ENCODE data around the gene BAK1.
"Not testable (repeated sequence)": the region's sequence is repeated elsewhere in the genome, so short reads cannot be mapped to it uniquely, and the experiment has no call there.

BAK1 gene

GRCh38 chr6:33549196-33549595, 30.9 kb downstream of the BAK1 start:
- Histone ChIP-seq H3K4me1 (ENCODE audit: control insufficient read depth, insufficient read depth, low read length, poor library complexity, severe bottlenecking) (peaks cover 5% of the 10 kb centered on the region), H3K9me3 (ENCODE audit: control insufficient read depth, low read length) (no peaks in the 10 kb centered on the region), H3K4me3 (ENCODE audit: extremely low read depth, insufficient read depth, low read length, poor library complexity, severe bottlenecking) (no peak overlapping the region), H3K36me3 (ENCODE audit: control insufficient read depth, insufficient read depth, low read length) (no peaks in the 10 kb centered on the region), H3K27ac (ENCODE audit: low read depth, low read length, severe bottlenecking) (no peak overlapping the region)
- WGBS, 2 experiments (ENCODE audit: insufficient coverage in 2 of 2) = 95 to 96% methylated on average over 7 to 8 of the region's 8 CpGs

GRCh38 chr6:33547499-33547898, 32.6 kb downstream of the BAK1 start:
- no peaks in the 10 kb centered on the region for H3K9me3 ChIP-seq (ENCODE audit: control insufficient read depth, low read length)
- no peaks in the 10 kb centered on the region for H3K36me3 ChIP-seq (ENCODE audit: control insufficient read depth, insufficient read depth, low read length)
- H3K4me1 ChIP-seq (ENCODE audit: control insufficient read depth, insufficient read depth, low read length, poor library complexity, severe bottlenecking) = peaks cover 5% of the 10 kb centered on the region
- WGBS, 2 experiments (ENCODE audit: insufficient coverage in 2 of 2) = 42 to 63% methylated on average over 1 to 2 of the region's 2 CpGs
- H3K4me3 ChIP-seq (ENCODE audit: extremely low read depth, insufficient read depth, low read length, poor library complexity, severe bottlenecking) = no peak overlapping the region
- H3K27ac ChIP-seq (ENCODE audit: low read depth, low read length, severe bottlenecking) = peak overlapping the region; percentile 29

DNA sequence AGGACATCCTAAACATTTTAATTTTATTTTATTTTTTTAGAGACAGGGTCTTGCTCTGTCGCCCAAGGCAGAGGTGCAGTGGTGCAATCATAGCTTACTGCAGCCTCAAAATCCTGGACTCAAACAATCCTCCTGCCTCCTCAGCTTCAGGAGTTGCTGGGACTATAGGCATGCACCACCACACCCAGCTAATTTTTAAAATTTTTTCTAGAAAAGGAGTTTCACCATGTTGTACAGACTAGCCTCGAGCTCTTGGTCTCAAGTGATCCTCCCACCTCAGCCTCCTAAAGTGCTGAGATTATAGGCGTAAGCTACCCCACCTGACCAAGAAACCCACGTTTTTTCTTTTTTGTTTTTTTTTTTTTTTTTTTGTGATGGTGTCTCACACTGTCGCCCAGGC, 33.3 kb downstream of the BAK1 start:
- Histone ChIP-seq H3K4me1 (ENCODE audit: control insufficient read depth, insufficient read depth, low read length, poor library complexity, severe bottlenecking) (peaks cover 5% of the 10 kb centered on the region), H3K9me3 (ENCODE audit: control insufficient read depth, low read length) (no peaks in the 10 kb centered on the region), H3K36me3 (ENCODE audit: control insufficient read depth, insufficient read depth, low read length) (no peaks in the 10 kb centered on the region), H3K27ac (ENCODE audit: low read depth, low read length, severe bottlenecking) (no peak overlapping the region), H3K4me3 (ENCODE audit: extremely low read depth, insufficient read depth, low read length, poor library complexity, severe bottlenecking) (no peak overlapping the region)
- WGBS, 2 experiments (ENCODE audit: insufficient coverage in 2 of 2) = 96 to 100% methylated on average over 1 to 4 of the region's 5 CpGs

DNA sequence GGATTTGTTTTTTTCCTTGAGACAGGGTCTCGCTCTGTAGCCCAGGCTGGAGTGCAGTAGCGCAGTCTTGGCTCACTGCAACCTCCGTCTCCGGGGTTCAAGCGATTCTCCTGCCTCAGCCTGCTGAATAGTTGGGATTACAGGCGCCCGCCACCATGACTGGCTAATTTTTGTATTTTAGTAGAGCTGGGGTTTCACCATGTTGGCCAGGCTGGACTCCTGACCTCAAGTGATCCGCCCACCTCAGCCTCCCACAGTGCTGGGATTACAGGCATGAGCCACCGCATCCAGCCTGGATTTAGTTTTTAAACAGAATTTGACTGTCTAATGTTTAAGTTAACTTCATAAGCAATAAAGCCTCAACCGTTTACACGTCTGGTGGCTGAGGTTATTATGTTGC, 34.8 kb downstream of the BAK1 start:
- 91 to 98% methylated on average over 5 to 9 of the region's 11 CpGs for WGBS, 2 experiments (ENCODE audit: insufficient coverage in 2 of 2)
- not testable (repeated sequence) for H3K36me3 ChIP-seq (ENCODE audit: control insufficient read depth, insufficient read depth, low read length); H3K9me3 ChIP-seq (ENCODE audit: control insufficient read depth, low read length); H3K4me1 ChIP-seq (ENCODE audit: control insufficient read depth, insufficient read depth, low read length, poor library complexity, severe bottlenecking); H3K4me3 ChIP-seq (ENCODE audit: extremely low read depth, insufficient read depth, low read length, poor library complexity, severe bottlenecking); H3K27ac ChIP-seq (ENCODE audit: low read depth, low read length, severe bottlenecking)

GRCh38 chr6:33543116-33543515, 37.0 kb downstream of the BAK1 start:
- 86 to 98% methylated on average over 3 to 4 of the region's 4 CpGs for WGBS, 2 experiments (ENCODE audit: insufficient coverage in 2 of 2)
- H3K36me3 ChIP-seq (ENCODE audit: control insufficient read depth, insufficient read depth, low read length) = no peaks in the 10 kb centered on the region
- no peaks in the 10 kb centered on the region for H3K9me3 ChIP-seq (ENCODE audit: control insufficient read depth, low read length)
- no peak overlapping the region for H3K4me3 ChIP-seq (ENCODE audit: extremely low read depth, insufficient read depth, low read length, poor library complexity, severe bottlenecking)
- peaks cover 5% of the 10 kb centered on the region for H3K4me1 ChIP-seq (ENCODE audit: control insufficient read depth, insufficient read depth, low read length, poor library complexity, severe bottlenecking)
- no peak overlapping the region for H3K27ac ChIP-seq (ENCODE audit: low read depth, low read length, severe bottlenecking)

DNA sequence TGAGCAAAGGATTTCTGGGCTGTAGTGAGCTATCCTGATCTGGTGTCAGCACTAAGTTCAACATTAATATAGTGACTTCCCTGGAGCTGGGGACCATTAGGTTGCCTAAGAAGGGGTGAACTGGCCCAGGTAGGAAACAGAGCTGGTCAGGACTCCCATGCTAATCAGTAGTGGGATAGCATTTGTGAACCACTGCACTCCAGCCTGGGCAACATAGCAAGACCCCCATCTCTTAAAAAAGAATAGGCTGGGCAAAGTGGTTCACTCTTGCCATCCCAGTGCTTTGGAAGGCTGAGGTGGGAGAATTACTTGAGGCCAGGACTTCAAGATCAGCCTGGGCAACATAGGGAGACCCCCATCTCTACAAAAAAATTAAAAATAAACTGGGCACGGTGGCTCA, 39.3 kb downstream of the BAK1 start:
- Histone ChIP-seq H3K4me3 (ENCODE audit: extremely low read depth, insufficient read depth, low read length, poor library complexity, severe bottlenecking) (no peak overlapping the region), H3K36me3 (ENCODE audit: control insufficient read depth, insufficient read depth, low read length) (no peaks in the 10 kb centered on the region), H3K4me1 (ENCODE audit: control insufficient read depth, insufficient read depth, low read length, poor library complexity, severe bottlenecking) (no peaks in the 10 kb centered on the region), H3K9me3 (ENCODE audit: control insufficient read depth, low read length) (no peaks in the 10 kb centered on the region), H3K27ac (ENCODE audit: low read depth, low read length, severe bottlenecking) (no peak overlapping the region)
- no CpG with 5 or more reads among the region's 1 CpG for WGBS, 2 experiments (ENCODE audit: insufficient coverage in 2 of 2)

GRCh38 chr6:33534702-33535101, 45.4 kb downstream of the BAK1 start:
- Histone ChIP-seq H3K4me1 (ENCODE audit: control insufficient read depth, insufficient read depth, low read length, poor library complexity, severe bottlenecking) (no peaks in the 10 kb centered on the region), H3K27ac (ENCODE audit: low read depth, low read length, severe bottlenecking) (no peak overlapping the region), H3K9me3 (ENCODE audit: control insufficient read depth, low read length) (no peaks in the 10 kb centered on the region), H3K4me3 (ENCODE audit: extremely low read depth, insufficient read depth, low read length, poor library complexity, severe bottlenecking) (no peak overlapping the region), H3K36me3 (ENCODE audit: control insufficient read depth, insufficient read depth, low read length) (no peaks in the 10 kb centered on the region)
- WGBS, 2 experiments (ENCODE audit: insufficient coverage in 2 of 2) = no CpG with 5 or more reads among the region's 3 CpGs

GRCh38 chr6:33533163-33533869, 46.8 kb downstream of the BAK1 start:
- not testable (repeated sequence) for H3K4me3 ChIP-seq (ENCODE audit: extremely low read depth, insufficient read depth, low read length, poor library complexity, severe bottlenecking); H3K36me3 ChIP-seq (ENCODE audit: control insufficient read depth, insufficient read depth, low read length); H3K9me3 ChIP-seq (ENCODE audit: control insufficient read depth, low read length); H3K27ac ChIP-seq (ENCODE audit: low read depth, low read length, severe bottlenecking); H3K4me1 ChIP-seq (ENCODE audit: control insufficient read depth, insufficient read depth, low read length, poor library complexity, severe bottlenecking)
- WGBS, 2 experiments (ENCODE audit: insufficient coverage in 2 of 2) = 93 to 96% methylated on average over 14 to 19 of the region's 22 CpGs

- H3K4me3 ChIP-seq (ENCODE audit: extremely low read depth, insufficient read depth, low read length, poor library complexity, severe bottlenecking); H3K36me3 ChIP-seq (ENCODE audit: control insufficient read depth, insufficient read depth, low read length); H3K9me3 ChIP-seq (ENCODE audit: control insufficient read depth, low read length); H3K27ac ChIP-seq (ENCODE audit: low read depth, low read length, severe bottlenecking); H3K4me1 ChIP-seq (ENCODE audit: control insufficient read depth, insufficient read depth, low read length, poor library complexity, severe bottlenecking): not testable (repeated sequence)
- 100% methylated on average over 1 of the region's 25 CpGs; no CpG with 5 or more reads in 1 of the 2 experiments for WGBS, 2 experiments (ENCODE audit: insufficient coverage in 2 of 2)
Observed at GRCh38 chr6:33532431-33532830, 47.6 kb downstream of the BAK1 start.

- not testable (repeated sequence) for H3K4me1 ChIP-seq (ENCODE audit: control insufficient read depth, insufficient read depth, low read length, poor library complexity, severe bottlenecking); H3K4me3 ChIP-seq (ENCODE audit: extremely low read depth, insufficient read depth, low read length, poor library complexity, severe bottlenecking); H3K27ac ChIP-seq (ENCODE audit: low read depth, low read length, severe bottlenecking); H3K9me3 ChIP-seq (ENCODE audit: control insufficient read depth, low read length); H3K36me3 ChIP-seq (ENCODE audit: control insufficient read depth, insufficient read depth, low read length)
Observed at GRCh38 chr6:33530617-33531016, 49.5 kb downstream of the BAK1 start.

Measured in mesodermal cell (in vitro differentiated cells).